Measurements from ENCODE around the gene PLD6.

DNA sequence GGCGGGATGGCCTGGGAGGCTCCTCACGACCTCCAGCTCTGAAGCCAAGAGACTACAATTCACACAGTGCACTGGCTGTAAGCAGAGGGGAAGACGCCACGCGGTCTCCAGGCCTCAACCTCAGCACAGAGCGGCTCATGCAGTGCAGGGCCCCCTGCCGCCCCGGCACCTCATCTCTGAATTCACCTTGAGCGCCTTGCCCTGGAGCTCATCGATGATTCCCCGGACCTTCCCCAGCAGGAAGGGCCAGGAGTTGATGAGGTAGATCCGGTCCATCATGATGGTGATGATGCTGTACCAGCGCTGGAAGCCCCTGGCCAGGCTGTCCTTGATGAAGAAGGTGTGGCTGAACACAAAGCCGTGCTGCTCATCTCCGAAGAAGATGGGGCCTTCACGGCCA, 17.6 kb upstream of the PLD6 start:
- TF ChIP-seq ZNF274 (IDR thresholded peaks at IDR 0.05; ENCODE audit: low read depth, low read length) (no peak), YY1 (IDR thresholded peaks at IDR 0.05; ENCODE audit: insufficient read depth, insufficient read length) (no peak)

Measured in NT2/D1 (cell line).